T follicular helper cell (primary cell): ENCODE data around the gene CDH13.

Experiments
- DNase-seq: peaks from one replicate; pipeline ENCODE4 v3.0.0-alpha.2; 2020; ENCODE audit warnings: low read depth

CDH13 gene

GRCh38 chr16:83722456-83723183 is 1095.9 kb downstream of the CDH13 start:
- DNase-seq: no peak

- no peak for DNase-seq
These were observed 1096.5 kb downstream of the CDH13 start for GRCh38 chr16:83723244-83723643.

- no peak for DNase-seq
These were observed 1097.1 kb downstream of the CDH13 start for GRCh38 chr16:83723901-83724300.

GRCh38 chr16:83724585-83724984 is 1097.8 kb downstream of the CDH13 start:
- DNase-seq: no peak

- no peak for DNase-seq
These were observed 1098.5 kb downstream of the CDH13 start for GRCh38 chr16:83725313-83725712.

- DNase-seq: no peak
These were observed 1100.2 kb downstream of the CDH13 start for GRCh38 chr16:83727018-83727417.

- DNase-seq: no peak
These were observed 1101.1 kb downstream of the CDH13 start for GRCh38 chr16:83727751-83728352.

- no peak for DNase-seq
These were observed 1101.7 kb downstream of the CDH13 start for GRCh38 chr16:83728492-83728891.

GRCh38 chr16:83730812-83731211 is 1104.0 kb downstream of the CDH13 start:
- DNase-seq: no peak

GRCh38 chr16:83732536-83732935 is 1105.8 kb downstream of the CDH13 start:
- no peak for DNase-seq

- no peak for DNase-seq
These were observed 1106.5 kb downstream of the CDH13 start for GRCh38 chr16:83733301-83733700.

- DNase-seq: no peak
These were observed 1107.4 kb downstream of the CDH13 start for GRCh38 chr16:83734136-83734535.

- DNase-seq: no peak
These were observed 1111.1 kb downstream of the CDH13 start for GRCh38 chr16:83737729-83738354.

GRCh38 chr16:83738923-83739503 is 1112.2 kb downstream of the CDH13 start:
- no peak for DNase-seq

GRCh38 chr16:83742124-83742899 is 1115.5 kb downstream of the CDH13 start:
- DNase-seq: no peak

GRCh38 chr16:83743241-83743640 is 1116.5 kb downstream of the CDH13 start:
- no peak for DNase-seq

GRCh38 chr16:83743720-83744119 is 1117.0 kb downstream of the CDH13 start:
- no peak for DNase-seq

- DNase-seq: no peak
These were observed 1117.7 kb downstream of the CDH13 start for GRCh38 chr16:83744441-83744981.

- no peak for DNase-seq
These were observed 1119.8 kb downstream of the CDH13 start for GRCh38 chr16:83746611-83747010.

- no peak for DNase-seq
These were observed 1121.2 kb downstream of the CDH13 start for GRCh38 chr16:83747936-83748335.

- no peak for DNase-seq
These were observed 1128.6 kb downstream of the CDH13 start for GRCh38 chr16:83755391-83755790.
